ENCODE data around the gene PTGER1.
"Not testable (repeated sequence)": the region's sequence is repeated elsewhere in the genome, so short reads cannot be mapped to it uniquely, and the experiment has no call there.

PTGER1 gene

DNA sequence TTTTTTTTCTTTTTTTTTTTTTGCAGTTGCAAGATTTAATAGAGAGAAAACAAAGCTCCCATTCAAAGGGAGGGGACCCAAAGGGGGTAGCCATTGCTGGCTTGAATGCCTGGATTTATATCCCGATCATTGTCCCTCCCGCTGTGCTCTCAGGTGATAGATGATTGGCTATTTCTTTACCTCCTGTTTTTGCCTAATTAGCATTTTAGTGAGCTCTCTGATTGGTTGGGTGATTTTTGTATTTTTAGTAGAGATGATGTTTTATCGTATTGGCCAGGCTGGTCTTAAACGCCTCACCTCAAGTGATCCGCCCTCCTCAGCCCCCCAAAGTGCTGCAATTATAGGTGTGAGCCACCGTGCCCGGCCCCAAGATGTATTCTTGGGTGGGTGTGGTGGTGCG, 29.4 kb upstream of the PTGER1 start:
- DNase-seq; in situ Hi-C loops (cut with HindIII; ENCODE audit: low pct_ligation_motif_present, low pct_unique_long_range_greater_than_20kb, low sequenced_read_pairs): not testable (repeated sequence)

DNA sequence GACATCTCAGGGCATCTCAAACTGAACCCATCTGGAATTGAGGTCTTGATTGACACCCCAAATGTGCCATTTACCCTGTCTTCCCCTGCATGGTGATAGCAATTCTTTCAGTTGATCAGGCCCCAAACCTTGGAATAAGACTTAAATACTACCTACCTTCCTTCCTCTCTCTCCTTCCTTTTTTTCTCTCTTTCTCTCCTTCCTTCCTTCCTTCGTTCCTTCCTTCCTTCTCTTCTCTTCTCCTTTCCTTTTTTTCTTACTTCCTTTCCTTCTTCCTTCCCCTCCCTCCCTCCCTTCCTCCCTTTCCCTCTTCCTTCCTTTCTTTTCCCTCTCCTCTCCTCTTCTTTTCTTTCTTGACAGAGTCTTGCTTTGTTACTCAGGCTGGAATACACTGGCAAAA, 28.1 kb upstream of the PTGER1 start:
- no peak for DNase-seq
- in situ Hi-C loops (cut with HindIII; ENCODE audit: low pct_ligation_motif_present, low pct_unique_long_range_greater_than_20kb, low sequenced_read_pairs), result no loop called here

DNA sequence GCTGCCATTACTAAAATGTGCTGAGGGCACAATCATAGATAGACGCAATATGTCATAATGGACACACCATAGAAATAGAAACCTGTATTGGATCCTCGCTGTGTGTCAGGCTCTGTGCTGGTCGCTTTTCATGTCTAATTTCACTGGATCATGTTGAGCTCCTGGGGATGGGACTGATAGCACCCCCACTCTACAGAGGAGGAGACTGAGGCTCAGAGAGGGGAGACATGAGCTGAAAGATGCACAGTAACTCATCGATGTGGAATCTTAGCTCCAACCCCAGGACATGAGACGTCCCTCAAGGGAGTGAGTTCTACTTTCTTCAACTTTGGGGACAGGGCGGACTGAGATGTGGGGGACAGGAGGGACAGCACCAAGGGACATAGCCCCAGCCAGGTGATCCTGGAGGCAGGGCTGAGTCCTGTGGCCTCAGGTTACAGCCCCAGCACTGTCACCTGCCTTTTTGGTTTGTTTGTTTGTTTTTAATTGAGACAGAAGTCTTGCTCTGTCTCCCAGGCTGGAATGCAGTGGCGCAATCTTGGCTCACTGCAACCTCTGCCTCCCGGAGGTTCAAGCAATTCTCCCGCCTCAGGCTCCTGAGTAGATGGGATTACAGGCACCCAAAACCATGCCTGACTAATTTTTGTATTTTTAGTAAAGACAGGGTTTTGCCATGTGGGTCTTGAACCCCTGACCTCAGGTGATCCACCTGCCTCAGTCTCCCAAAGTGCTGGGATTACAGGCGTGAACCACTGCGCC, 27.4 kb upstream of the PTGER1 start:
- in situ Hi-C loops (cut with HindIII; ENCODE audit: low pct_ligation_motif_present, low pct_unique_long_range_greater_than_20kb, low sequenced_read_pairs), result no loop called here
- no peak for DNase-seq

DNA sequence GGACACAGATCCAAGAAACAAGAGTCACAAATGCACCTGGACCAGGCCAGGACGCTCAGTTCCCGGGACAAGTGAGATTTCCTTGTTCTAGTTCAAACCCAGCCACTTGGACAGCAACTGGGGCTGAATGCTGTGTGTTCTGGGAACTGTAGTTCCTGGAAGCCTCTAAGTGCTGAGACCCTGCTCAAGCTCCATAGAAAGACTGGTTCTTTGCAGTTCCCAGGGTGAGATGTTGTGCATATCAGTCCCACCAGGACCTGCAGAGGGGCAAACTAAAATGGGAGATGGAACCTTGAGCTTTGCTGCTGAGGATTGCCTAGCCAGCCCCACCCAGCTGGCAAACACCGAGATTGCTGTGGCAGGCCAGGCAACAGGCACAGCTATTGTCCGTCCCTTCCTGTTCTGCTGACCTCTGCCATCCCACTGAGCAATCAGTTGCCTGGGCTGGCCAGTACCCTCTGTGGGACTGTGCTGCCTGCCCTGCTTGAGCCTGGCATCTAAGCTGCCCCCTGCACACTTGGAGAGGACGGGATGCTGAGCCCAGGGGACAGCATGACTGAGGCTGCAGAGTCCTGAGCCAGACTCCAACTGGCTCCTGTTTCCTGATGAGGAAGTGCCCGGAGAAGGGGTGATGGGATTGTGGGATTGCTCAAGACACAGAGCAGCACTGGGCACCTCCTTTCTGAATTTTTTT, 22.2 kb upstream of the PTGER1 start:
- DNase-seq, result no peak
- in situ Hi-C loops (cut with HindIII; ENCODE audit: low pct_ligation_motif_present, low pct_unique_long_range_greater_than_20kb, low sequenced_read_pairs), result no loop called here

DNA sequence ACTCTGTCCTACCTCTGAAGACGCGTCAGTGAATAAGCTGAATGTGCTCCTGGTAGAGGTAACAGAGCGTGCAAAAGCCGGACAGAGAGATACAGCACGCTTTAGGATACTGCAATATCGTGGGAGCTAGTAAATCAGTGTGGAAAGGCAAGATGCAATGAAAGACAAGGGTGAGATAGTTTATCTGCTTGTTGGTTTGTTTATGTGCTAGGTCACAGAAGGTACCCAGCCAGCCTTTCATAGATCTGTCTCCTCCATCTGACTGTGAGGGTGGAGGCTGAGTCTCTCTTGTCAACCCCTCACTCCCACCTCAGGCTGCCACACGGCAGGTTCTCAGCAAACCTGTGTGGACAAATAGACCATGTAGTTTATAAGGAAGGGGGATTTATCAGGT, 21.7 kb upstream of the PTGER1 start:
- in situ Hi-C loops (cut with HindIII; ENCODE audit: low pct_ligation_motif_present, low pct_unique_long_range_greater_than_20kb, low sequenced_read_pairs), result no loop called here
- DNase-seq, result peak; percentile 59

DNA sequence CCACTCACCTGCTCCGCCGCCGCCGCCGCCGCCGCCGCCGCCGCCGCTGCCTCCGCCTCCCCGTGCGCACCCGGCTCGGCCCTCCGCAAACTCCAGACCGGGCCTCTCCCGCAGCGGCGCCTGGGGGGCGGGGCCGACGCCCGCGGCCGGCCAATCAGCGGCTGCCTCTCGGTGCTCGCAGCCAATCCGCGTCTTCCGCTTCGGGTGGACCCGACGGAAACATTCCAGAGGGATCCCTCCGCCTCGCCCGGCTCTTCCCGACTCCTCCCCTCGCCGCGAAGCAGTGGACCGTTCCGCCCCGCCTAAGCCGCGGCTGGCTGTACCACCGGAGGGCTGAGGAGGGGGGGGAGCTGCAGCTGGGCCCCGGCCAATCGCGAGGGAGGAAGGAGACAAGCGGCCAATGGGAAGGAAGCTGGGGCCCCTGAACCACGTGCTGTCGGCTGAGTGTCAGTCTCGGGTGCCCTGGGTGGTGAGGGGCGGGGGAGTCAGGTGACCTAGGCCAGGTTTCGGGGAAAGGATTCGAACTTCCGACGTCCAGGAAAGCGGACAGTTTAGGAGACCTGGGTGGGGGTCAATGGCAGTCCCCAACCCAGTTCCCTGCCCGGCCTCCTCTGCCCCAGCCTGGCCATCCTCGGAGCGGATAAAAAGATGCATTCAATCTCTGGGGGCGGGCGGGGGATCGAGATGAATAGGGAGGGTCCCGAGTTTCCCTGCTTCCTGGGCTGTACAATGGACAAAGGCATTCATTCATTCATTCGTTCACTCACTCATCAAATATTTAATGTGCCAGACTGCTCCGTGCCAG, 21.1 kb upstream of the PTGER1 start, which contains the start of gene GIPC1:
Gene GIPC1 (minus strand): TSS at position 99 of the 805 bp plus-strand sequence. CDS start 13,151 bp downstream, outside the sequence.
- in situ Hi-C loops (cut with HindIII; ENCODE audit: low pct_ligation_motif_present, low pct_unique_long_range_greater_than_20kb, low sequenced_read_pairs), result no loop called here
- peak; percentile 96 for DNase-seq

DNA sequence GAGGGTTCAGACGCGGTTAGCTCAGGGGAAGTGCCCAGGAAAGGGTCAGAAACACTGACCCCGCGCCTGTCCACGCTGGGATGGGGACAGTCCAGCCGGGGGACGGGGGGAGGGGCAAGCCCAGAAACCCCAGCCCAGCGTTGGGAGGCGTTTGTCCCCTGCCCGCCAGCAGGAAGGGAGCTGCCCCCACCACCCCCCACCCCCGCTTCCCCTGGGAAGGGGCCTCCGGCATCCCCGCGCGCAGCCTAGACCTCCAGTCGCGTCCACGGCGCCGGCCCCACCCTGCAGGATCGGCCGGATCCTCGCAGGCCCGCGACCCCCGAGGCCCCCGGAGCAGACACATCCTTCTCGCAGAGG, 20.5 kb upstream of the PTGER1 start:
- in situ Hi-C loops (cut with HindIII; ENCODE audit: low pct_ligation_motif_present, low pct_unique_long_range_greater_than_20kb, low sequenced_read_pairs), result no loop called here
- no peak for DNase-seq

DNA sequence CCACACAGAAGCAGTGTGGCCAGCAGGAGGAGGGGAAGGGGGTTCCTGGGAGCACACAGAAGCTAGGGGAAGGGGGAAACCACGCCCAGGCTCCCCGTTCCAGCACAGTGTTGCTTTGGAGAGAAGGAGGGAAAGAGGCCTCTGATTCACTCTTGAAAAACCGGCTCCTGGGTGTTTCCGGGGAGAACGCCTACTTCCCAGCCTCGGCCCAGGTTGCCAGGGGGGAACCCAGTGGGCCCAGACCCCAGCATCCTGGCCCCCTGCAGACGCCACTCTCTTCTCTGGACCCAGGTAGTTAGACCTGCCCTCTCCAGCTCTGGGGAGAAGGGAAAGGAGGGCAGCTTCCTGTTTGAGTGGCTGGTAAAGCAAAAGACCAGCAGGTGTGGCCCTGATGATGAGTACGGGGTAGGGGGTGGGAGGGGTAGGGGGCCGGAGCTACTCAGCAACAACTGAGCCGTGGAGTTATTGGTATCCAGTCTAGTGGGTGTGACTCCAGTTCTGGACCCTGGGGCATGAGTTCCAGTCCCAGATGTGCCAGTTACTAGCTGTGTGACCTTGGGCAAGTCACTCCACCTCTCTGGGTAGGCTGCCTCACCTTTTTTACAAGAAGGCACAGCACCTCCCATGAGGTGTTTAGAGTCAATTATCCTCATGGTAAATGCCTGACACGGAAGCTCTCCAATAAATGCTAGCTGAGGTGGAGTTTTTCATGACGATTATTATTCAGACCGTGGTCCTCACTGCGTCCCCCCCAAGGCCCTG, 19.9 kb upstream of the PTGER1 start:
- DNase-seq, result no peak
- in situ Hi-C loops (cut with HindIII; ENCODE audit: low pct_ligation_motif_present, low pct_unique_long_range_greater_than_20kb, low sequenced_read_pairs), result no loop called here

DNA sequence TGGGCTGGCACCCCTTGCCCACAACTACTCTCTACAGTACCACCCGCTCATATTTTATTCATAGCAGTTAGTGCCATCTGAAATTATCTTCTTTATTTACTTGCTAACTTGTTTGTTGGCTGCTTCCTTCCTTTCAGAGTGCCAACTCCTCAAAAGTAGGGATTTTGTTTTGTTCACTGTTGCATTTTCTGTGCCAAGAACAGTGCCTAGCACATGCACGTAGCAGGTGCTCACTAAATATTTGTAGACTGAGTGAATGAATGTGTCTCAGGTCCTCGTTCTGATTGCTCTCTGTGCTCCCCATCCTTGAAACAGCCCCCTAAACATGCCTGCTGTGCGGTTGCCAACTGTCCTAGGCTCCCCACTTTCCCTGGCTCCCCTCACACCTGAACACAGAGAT, 19.3 kb upstream of the PTGER1 start:
- in situ Hi-C loops (cut with HindIII; ENCODE audit: low pct_ligation_motif_present, low pct_unique_long_range_greater_than_20kb, low sequenced_read_pairs), result no loop called here
- DNase-seq, result no peak

DNA sequence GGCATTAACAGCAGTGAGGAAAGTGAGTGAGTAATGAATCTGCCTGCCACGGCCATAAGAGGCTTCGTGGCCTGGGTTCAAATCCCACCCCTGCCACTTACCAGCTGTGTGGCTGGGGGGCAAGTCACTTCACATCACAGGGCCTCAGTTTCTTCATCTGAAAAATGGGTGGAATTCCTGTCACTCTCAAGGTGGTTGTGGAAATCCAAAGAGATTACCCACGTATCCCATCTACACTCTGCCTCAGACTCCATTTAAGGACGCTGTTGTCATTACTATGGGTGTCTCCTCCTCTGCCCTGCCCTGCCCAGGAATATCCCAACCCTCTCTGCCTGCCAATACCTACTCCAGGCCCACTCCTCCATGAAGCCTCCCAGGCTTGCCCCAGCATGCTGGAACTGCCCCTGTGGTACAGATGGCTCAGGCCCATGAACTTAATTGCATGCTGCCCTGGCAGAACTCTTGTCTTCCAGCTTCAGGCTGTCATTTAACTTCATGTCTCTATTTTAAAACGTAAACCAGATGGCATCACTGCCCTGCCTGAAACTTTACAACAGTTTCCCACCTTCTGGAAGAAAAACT, 17.7 kb upstream of the PTGER1 start:
- in situ Hi-C loops (cut with HindIII; ENCODE audit: low pct_ligation_motif_present, low pct_unique_long_range_greater_than_20kb, low sequenced_read_pairs), result no loop called here

DNA sequence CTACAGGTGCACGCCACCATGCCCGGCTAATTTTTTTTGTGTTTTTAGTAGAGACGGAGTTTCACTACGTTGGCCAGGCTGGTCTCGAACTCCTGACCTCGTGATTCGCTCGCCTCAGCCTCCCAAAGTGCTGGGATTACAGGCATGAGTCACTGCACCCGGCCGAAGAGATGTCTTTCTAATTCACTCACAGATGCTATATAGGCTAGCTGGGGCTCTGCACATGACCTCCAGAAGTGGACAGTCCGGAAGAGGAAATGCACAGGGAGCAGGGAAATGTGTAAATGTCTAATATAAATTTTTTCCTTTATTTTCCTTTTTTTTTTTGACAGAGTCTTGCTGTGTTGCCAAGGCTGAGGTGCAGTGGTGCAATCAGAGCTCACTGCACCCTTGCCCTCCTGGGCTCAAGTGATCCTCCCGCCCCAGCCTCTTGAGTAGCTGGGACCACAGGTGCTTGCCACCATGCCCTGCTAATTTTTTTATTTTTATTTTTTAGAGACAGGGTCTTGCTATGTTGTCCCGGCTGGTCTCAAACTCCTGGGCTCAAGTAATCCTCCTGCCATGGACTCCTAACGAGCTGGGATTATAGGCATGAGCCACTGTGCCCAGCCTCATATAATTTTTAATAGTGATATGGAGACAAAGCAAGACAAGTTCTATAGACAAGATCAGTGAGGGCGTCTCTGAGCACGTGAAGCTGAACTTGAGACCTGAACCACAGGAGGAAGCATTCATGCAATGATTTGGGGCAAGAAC, 12.4 kb upstream of the PTGER1 start:
- DNase-seq, result no peak
- in situ Hi-C loops (cut with HindIII; ENCODE audit: low pct_ligation_motif_present, low pct_unique_long_range_greater_than_20kb, low sequenced_read_pairs), result no loop called here

More for the DNA sequence above, 17.7 kb upstream of the PTGER1 start:
- DNase-seq, result no peak

DNA sequence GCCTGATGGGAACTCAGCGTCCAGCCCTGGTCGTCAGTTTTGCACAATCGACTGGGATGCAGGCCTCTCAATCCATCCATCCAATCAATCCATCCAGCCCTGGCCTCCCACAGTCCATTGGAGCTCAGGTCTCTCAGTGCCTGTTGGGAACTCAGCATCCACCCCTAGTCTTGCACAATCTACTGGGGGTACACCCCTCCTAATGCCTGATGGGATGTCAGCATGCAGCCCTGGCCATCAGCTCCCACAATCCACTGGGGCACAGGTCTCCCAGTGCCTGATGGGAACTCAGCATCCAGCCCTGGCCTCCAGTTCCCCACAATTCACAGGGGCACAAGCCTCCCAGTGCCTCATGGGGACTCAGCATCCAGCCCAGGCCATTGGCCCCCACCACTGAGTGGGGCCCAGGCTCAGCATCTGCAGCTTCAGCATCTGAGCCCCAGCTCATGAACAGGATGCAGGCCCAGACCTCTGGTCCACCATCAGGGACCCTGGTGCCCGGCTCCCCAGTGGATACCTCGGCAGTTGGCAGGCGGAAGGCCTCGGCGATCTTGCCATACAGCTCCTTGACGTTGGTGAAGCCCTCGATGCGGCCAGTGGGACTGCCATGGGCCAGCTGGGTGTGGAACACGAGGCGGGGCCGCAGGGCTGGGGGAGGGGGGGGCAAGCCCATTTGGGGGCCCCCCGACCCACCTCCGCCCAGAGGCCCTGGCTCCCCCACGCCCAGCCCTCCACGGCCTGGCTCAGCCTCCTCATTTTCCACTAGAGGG, 7.2 kb upstream of the PTGER1 start:
- DNase-seq, result no peak
- in situ Hi-C loops (cut with HindIII; ENCODE audit: low pct_ligation_motif_present, low pct_unique_long_range_greater_than_20kb, low sequenced_read_pairs), result no loop called here

DNA sequence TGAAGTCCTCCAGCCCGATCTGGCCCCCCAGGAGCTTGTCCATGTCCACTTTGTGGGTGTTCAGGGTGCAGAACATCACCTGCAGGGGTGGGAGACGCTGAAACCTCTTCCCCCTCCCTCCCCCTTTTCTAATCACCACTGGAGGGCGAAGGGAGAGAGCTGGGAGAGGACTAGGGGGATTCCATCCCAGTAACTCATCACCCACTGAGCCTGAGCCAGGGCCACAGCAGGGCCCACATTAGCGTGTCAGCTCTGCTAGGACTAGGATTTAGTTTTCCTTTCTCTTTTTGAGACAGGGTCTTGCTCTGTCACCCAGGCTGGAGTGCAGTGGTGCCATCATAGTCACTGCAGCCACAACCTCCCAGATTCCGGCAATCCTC, 5.5 kb upstream of the PTGER1 start:
- peak; percentile 32 for DNase-seq
- in situ Hi-C loops (cut with HindIII; ENCODE audit: low pct_ligation_motif_present, low pct_unique_long_range_greater_than_20kb, low sequenced_read_pairs), result no loop called here

DNA sequence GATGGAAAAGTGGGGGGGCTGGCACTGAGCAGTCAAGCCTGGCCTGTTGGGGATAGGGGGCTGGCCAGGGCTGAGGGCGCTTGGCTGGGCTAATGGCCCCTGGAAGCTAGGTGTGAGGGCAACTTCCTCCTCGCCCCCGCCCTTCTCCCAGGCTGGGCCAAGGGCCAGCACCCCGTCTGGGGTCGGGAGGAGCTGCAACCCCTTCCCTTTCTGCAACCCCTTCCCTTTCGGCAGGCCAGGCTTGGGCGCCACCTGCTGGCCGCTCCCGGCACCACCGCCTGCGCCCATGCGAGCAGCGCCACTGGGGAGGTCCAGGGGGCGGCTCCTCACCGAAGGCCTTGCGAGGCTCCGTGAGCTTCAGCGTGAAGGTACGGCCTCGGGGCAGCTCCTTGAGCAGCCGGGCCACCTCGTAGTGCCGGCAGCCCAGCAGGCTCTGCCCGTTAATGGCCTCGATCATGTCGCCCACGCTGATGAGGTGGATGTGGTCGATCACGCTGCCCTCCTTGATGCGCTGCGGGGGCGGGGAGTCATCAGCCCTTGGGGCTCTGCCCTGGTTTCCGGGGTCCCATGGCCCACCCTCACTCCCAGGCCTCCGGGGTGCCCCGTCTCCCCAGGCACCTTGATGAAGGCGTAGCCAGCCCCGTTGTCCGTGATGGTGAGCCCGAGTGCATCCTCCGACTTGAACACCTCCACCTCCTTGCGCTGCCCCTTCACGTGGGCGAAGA, 5.0 kb upstream of the PTGER1 start:
- in situ Hi-C loops (cut with HindIII; ENCODE audit: low pct_ligation_motif_present, low pct_unique_long_range_greater_than_20kb, low sequenced_read_pairs), result no loop called here

DNA sequence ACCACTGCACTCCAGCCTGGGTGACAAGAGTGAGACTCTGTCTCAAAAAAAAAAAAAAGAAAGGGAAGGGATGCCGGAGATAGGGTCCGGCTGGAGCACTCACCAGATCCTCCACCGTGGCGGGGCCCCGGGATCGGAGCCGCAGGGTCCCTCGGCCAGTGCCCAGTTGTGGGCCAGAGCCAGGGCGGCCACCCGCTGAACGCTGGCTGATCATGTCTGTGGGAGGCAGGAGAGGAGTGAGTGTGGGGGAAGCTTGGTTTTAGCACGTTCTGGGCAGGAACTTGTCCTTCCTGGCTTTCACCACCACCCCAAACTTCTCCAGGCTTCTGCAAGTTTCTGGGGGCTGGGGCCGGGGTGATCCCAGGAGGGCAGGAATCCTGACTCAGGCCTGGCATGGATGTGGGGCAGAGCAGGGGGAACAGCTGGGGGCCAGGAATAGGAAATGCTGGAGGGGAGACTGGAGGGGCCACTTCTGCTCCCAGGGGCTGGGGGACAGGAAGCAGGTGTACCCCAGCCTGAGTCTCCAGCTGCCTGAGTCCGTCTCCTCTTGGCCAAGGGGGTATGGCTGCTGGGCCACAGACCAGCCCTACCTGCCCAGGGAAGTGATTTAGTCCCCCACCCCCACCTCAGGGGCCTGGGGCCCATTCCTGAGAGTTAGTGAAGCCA, 4.3 kb upstream of the PTGER1 start:
- DNase-seq, result no peak
- in situ Hi-C loops (cut with HindIII; ENCODE audit: low pct_ligation_motif_present, low pct_unique_long_range_greater_than_20kb, low sequenced_read_pairs), result no loop called here

More for the DNA sequence above, 5.0 kb upstream of the PTGER1 start:
- DNase-seq, result peak; percentile 32

DNA sequence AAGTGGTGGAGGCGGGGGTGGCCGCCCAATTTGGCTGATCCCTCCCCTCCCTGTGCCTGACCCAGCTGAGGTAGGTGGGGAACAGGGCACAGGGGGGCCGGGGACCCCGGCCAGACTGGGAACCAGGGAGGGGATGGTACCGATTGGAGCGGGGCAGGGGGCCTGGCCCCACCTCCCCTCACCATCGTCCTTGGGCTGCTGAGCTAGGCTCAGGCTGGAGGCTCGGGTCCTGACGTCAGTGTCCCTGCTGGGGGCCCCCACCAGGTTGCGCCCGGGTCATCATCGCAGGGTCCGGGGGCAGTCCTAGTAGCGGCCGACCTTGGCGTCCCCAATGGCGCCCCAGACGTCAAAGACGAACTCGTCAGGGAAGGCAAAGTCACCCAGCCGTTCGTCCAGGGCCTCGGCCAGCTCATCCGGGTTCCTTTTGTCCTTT, 3.0 kb upstream of the PTGER1 start:
- no peak for DNase-seq
- in situ Hi-C loops (cut with HindIII; ENCODE audit: low pct_ligation_motif_present, low pct_unique_long_range_greater_than_20kb, low sequenced_read_pairs), result no loop called here
